ENCODE results near the gene SPTBN1. TPM values are rescaled to one million over a fixed set of nuclear protein-coding genes. Genes with fewer than 3 reads are reported as not detected.

The SPTBN1 gene
- total and polyA plus RNA-seq, 7 experiments from 2014 or later, result 43.3 to 207 (median 171) TPM

DNA sequence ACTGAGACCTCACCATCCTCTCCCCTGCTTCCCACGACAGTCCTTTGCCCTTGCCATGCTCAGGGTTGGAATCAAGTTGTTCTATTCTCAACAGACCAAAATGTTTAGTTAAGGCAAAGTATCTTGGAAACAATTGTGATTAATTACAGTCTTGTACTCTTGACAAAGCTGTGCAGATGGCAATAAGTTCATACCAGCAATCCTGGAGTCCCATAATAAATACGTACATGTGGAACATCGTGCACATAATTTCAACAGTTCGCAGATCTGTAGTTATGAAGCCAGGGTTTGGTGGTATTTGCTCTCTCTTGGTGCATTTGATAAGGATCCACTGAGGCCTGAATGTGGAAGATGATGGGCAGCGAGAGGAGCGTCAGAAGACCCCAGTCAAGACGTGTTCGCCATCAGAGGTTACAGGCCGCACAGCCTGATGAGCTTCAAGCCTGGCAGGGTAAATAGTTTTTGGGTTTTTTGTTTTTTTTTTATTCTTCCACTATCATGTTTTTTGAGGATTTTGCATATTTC is 214.4 kb downstream of the SPTBN1 start:
- ChIA-PET CTCF (interaction anchor here (1.0 kb wide), 1 partner anchor 43 kb away, joined by 3 read pairs; no protein-coding TSS in a partner anchor), POLR2A (no interaction called here)
- H3K36me3 ChIP-seq (ENCODE audit: control insufficient read depth in 2 of 3, insufficient read depth in 3 of 3, low read length in 3 of 3), result peaks cover 13 to 49% (median 30%) of the 10 kb centered on the region in 3 experiments
- Mint-ChIP-seq H3K27me3 (peaks cover 0 to 15% (median 0%) of the 10 kb centered on the region in 5 donors), H3K36me3 (peaks cover 6 to 57% (median 29%) of the 10 kb centered on the region in 5 donors), H3K4me1 (peaks cover 16 to 32% (median 20%) of the 10 kb centered on the region in 7 donors), H3K27ac (peak overlapping the region in 6 of 9 donors; percentile 12 to 58 (median 44)), H3K4me3 (no peak overlapping the region), H3K9me3 (no peaks in the 10 kb centered on the region)
- ATAC-seq (no peak), DNase-seq (no peak)
- H3K4me1 ChIP-seq (ENCODE audit: control insufficient read depth in 2 of 2, insufficient read depth in 2 of 2, low read length in 2 of 2), result no peaks in the 10 kb centered on the region
- no peak overlapping the region for H3K4me3 ChIP-seq (ENCODE audit: low read length)
- no peaks in the 10 kb centered on the region for H3K9me3 ChIP-seq (ENCODE audit: control insufficient read depth in 2 of 3, low read length in 3 of 3)
- intact Hi-C loops (cut with micrococcal nuclease), result no loop called here
- H3K27ac ChIP-seq (ENCODE audit: low read depth, low read length), result no peak overlapping the region
- no peaks in the 10 kb centered on the region for H3K27me3 ChIP-seq (ENCODE audit: control insufficient read depth in 2 of 2, insufficient read depth in 2 of 2, low read length in 2 of 2)

DNA sequence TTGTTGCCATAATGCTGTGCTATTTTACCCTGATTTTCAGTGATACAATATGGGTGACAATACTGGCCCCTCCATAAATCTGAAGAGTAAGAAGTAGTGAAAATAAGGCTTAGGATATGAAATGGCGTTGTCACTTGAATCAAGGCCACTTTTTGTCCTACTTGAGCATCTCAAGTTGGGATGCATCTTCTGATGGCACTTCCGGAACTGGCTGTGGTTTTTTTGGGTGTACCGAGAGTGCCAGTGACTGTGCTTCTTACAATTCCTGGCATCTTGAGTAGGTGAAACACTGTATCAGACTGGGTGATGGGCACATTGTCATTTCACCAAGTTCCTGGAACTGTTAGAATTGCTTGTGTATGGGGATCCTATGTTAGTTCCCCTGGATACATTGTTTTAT is 214.9 kb downstream of the SPTBN1 start:
- no peaks in the 10 kb centered on the region for H3K27me3 ChIP-seq (ENCODE audit: control insufficient read depth in 2 of 2, insufficient read depth in 2 of 2, low read length in 2 of 2)
- H3K4me1 ChIP-seq (ENCODE audit: control insufficient read depth in 2 of 2, insufficient read depth in 2 of 2, low read length in 2 of 2), result no peaks in the 10 kb centered on the region
- H3K4me3 Mint-ChIP-seq, result no peak overlapping the region
- ChIA-PET POLR2A (interaction anchor here (0.8 kb wide), 1 partner anchor 129 kb away, joined by 8 read pairs; no protein-coding TSS in a partner anchor), CTCF (interaction anchor here (1.0 kb wide), 1 partner anchor 44 kb away, joined by 3 read pairs; no protein-coding TSS in a partner anchor)
- peak overlapping the region in 2 of 9 donors; percentile 35 to 39 for H3K27ac Mint-ChIP-seq
- no peak overlapping the region for H3K4me3 ChIP-seq (ENCODE audit: low read length)
- no peak for ATAC-seq
- H3K27me3 Mint-ChIP-seq, result peaks cover 0 to 18% (median under 1%) of the 10 kb centered on the region in 5 donors
- intact Hi-C loops (cut with micrococcal nuclease), result no loop called here
- no peaks in the 10 kb centered on the region for H3K9me3 Mint-ChIP-seq
- H3K36me3 ChIP-seq (ENCODE audit: control insufficient read depth in 2 of 3, insufficient read depth in 3 of 3, low read length in 3 of 3), result peaks cover 8 to 45% (median 25%) of the 10 kb centered on the region in 3 experiments
- peaks cover 14 to 29% (median 20%) of the 10 kb centered on the region in 7 donors for H3K4me1 Mint-ChIP-seq
- H3K9me3 ChIP-seq (ENCODE audit: control insufficient read depth in 2 of 3, low read length in 3 of 3), result no peaks in the 10 kb centered on the region
- peaks cover 6 to 52% (median 28%) of the 10 kb centered on the region in 5 donors for H3K36me3 Mint-ChIP-seq
- DNase-seq, result no peak
- no peak overlapping the region for H3K27ac ChIP-seq (ENCODE audit: low read depth, low read length)

DNA sequence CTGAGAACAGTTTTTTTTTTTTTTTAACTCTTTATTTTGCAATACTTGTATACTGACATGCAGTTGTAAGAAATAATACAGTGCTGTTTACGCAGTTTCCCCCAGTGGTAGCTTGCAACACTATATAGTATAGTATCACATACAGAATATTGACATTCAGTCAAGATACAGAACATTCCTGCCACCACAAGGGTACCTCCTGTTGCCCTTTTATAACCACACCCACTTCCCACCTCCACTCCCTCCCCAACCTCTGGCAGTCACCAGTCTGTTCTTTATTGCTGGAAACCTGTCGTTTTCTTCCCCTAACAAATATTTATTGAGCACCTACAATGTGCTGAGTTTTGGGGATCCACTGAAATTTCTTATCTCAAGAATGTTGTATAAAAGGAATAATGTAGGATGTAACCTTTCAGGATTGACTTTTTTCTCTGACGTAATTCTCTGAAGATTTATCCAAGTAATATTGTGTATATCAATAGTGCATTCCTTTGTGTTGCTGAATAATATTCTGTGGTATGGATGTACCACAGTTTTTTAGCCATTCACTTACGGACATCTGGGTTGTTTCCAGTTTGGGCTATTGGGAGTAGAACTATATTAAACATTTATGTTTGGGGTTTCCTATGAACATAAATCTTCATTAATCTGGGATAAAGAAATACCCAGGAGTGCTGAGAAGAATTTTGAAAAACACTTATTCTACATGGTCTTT is 215.9 kb downstream of the SPTBN1 start:
- H3K36me3 Mint-ChIP-seq, result peaks cover 0 to 42% (median 25%) of the 10 kb centered on the region in 5 donors
- DNase-seq (no peak), ATAC-seq (no peak)
- no peak overlapping the region for H3K4me3 ChIP-seq (ENCODE audit: low read length)
- CTCF ChIA-PET, result interaction anchor here (0.9 to 1.0 kb wide), 2 partner anchors 45 to 541 kb away, joined by 3 read pairs; no protein-coding TSS in a partner anchor
- H3K27ac Mint-ChIP-seq, result peak overlapping the region in 3 of 9 donors; percentile 57 to 82 (median 67)
- POLR2A ChIA-PET, result interaction anchor here (0.5 to 0.8 kb wide), 2 partner anchors 82 to 130 kb away, joined by 3 to 8 read pairs; no protein-coding TSS in a partner anchor
- H3K36me3 ChIP-seq (ENCODE audit: control insufficient read depth in 2 of 3, insufficient read depth in 3 of 3, low read length in 3 of 3), result peaks cover 6 to 34% (median 16%) of the 10 kb centered on the region in 3 experiments
- H3K4me3 Mint-ChIP-seq, result no peak overlapping the region
- no peaks in the 10 kb centered on the region for H3K9me3 Mint-ChIP-seq
- H3K4me1 ChIP-seq (ENCODE audit: control insufficient read depth in 2 of 2, insufficient read depth in 2 of 2, low read length in 2 of 2), result no peaks in the 10 kb centered on the region
- peaks cover 14 to 25% (median 20%) of the 10 kb centered on the region in 7 donors for H3K4me1 Mint-ChIP-seq
- intact Hi-C loops (cut with micrococcal nuclease), result no loop called here
- H3K27me3 ChIP-seq (ENCODE audit: control insufficient read depth in 2 of 2, insufficient read depth in 2 of 2, low read length in 2 of 2), result no peaks in the 10 kb centered on the region
- peaks cover 0 to 28% (median 3%) of the 10 kb centered on the region in 5 donors for H3K27me3 Mint-ChIP-seq
- H3K27ac ChIP-seq (ENCODE audit: low read depth, low read length), result no peak overlapping the region
- no peaks in the 10 kb centered on the region for H3K9me3 ChIP-seq (ENCODE audit: control insufficient read depth in 2 of 3, low read length in 3 of 3)

DNA sequence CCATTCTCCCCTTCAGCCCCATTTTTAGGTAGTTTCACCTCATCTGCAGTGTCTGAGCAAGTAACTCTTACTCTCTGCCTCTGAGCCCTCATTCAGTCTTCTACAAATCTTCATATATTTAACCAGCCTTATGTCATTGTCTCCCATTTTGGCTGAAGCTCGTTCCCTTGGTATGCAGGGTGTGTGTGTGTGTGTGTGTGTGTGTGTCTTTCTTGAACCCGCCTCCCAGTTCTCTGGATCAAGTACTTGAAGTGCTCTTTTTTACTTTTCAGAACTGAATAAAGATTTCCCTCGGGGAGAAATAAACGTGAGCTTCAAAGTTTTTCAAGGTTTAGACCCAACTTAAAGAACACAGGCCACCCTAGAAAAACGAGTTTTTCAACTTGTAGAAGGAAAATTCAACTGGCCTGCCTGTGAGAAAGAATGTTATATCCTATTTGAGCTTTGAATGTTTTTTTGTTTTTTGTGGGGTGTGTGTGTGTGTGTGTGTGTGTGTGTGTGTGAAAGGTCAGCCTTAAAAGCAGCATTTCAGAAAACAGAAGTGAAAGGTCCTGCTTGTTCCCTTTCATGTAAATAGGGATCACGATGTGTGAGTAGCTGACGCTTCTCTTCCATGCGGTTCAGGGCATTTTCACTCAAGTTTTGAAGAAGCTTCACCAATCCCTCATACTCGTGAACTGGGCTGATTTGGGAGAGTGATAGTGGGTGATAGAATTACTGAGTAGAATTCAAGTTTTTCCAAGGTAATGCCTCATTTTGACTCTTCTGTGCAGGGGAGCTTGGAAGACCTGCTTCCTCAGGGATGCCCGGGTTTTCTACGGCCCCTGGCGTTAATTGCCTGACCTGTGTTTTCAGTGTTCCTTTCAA is 216.7 kb downstream of the SPTBN1 start:
- intact Hi-C loops (cut with micrococcal nuclease), result no loop called here
- ATAC-seq, result peak; percentile 63
- H3K4me3 Mint-ChIP-seq, result peak overlapping the region in 2 of 10 donors; percentile 41 to 55
- peak overlapping the region in 6 of 9 donors; percentile 7 to 82 (median 60) for H3K27ac Mint-ChIP-seq
- no peaks in the 10 kb centered on the region for H3K9me3 Mint-ChIP-seq
- DNase-seq, result no peak
- peaks cover 0 to 36% (median 3%) of the 10 kb centered on the region in 5 donors for H3K27me3 Mint-ChIP-seq
- Histone ChIP-seq H3K27ac (ENCODE audit: low read depth, low read length) (no peak overlapping the region), H3K27me3 (ENCODE audit: control insufficient read depth in 2 of 2, insufficient read depth in 2 of 2, low read length in 2 of 2) (no peaks in the 10 kb centered on the region), H3K36me3 (ENCODE audit: control insufficient read depth in 2 of 3, insufficient read depth in 3 of 3, low read length in 3 of 3) (peaks cover 6 to 27% (median 13%) of the 10 kb centered on the region in 3 experiments), H3K9me3 (ENCODE audit: control insufficient read depth in 2 of 3, low read length in 3 of 3) (no peaks in the 10 kb centered on the region), H3K4me3 (ENCODE audit: low read length) (no peak overlapping the region), H3K4me1 (ENCODE audit: control insufficient read depth in 2 of 2, insufficient read depth in 2 of 2, low read length in 2 of 2) (no peaks in the 10 kb centered on the region)
- POLR2A ChIA-PET, result interaction anchor here (0.5 to 0.7 kb wide), 2 partner anchors 83 to 96 kb away, joined by 3 to 4 read pairs; no protein-coding TSS in a partner anchor
- peaks cover 14 to 32% (median 20%) of the 10 kb centered on the region in 7 donors for H3K4me1 Mint-ChIP-seq
- peaks cover 0 to 34% (median 19%) of the 10 kb centered on the region in 5 donors for H3K36me3 Mint-ChIP-seq
- CTCF ChIA-PET, result interaction anchor here (0.9 kb wide), 1 partner anchor 541 kb away, joined by 3 read pairs; no protein-coding TSS in a partner anchor

DNA sequence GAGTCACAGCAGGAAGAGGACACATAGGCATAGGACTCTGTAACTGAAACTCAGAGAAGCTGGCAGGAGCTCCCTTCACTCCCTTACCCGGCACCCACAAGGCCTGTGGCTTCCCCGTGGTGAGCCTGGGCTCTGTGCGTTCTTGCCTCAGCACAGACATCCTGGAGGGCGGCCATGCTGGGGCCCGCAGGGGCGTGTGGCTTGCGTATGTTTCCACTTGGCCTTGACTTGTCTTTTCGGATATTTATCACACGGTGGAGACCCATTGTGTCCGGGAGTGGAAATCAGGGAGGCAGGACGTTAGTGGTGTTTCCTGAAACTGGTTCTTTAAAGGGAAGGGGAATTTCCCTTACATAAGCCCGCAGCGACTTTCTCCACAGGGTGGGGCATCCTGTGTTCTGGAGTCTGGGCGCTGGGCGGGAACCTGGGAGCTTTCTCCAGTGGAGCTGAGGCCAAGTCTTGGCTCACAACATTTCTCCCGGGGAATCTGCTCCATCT is 217.4 kb downstream of the SPTBN1 start:
- ATAC-seq, result peak; percentile 79
- no peak overlapping the region for H3K4me3 ChIP-seq (ENCODE audit: low read length)
- no peaks in the 10 kb centered on the region for H3K9me3 ChIP-seq (ENCODE audit: control insufficient read depth in 2 of 3, low read length in 3 of 3)
- POLR2A ChIA-PET, result no interaction called here
- peak in 7 of 9 donors; percentile 21 to 56 (median 27) for DNase-seq
- Mint-ChIP-seq H3K4me1 (peaks cover 14 to 32% (median 20%) of the 10 kb centered on the region in 7 donors), H3K36me3 (peaks cover 0 to 28% (median 15%) of the 10 kb centered on the region in 5 donors), H3K4me3 (peak overlapping the region in 7 of 10 donors; percentile 41 to 68 (median 55)), H3K27ac (peak overlapping the region in 7 of 9 donors; percentile 7 to 79 (median 54)), H3K9me3 (no peaks in the 10 kb centered on the region), H3K27me3 (peaks cover 0 to 36% (median 3%) of the 10 kb centered on the region in 5 donors)
- intact Hi-C loops (cut with micrococcal nuclease), result no loop called here
- CTCF ChIA-PET, result no interaction called here
- no peaks in the 10 kb centered on the region for H3K4me1 ChIP-seq (ENCODE audit: control insufficient read depth in 2 of 2, insufficient read depth in 2 of 2, low read length in 2 of 2)
- no peak overlapping the region for H3K27ac ChIP-seq (ENCODE audit: low read depth, low read length)
- peaks cover 6 to 19% (median 13%) of the 10 kb centered on the region in 3 experiments for H3K36me3 ChIP-seq (ENCODE audit: control insufficient read depth in 2 of 3, insufficient read depth in 3 of 3, low read length in 3 of 3)
- H3K27me3 ChIP-seq (ENCODE audit: control insufficient read depth in 2 of 2, insufficient read depth in 2 of 2, low read length in 2 of 2), result no peaks in the 10 kb centered on the region

DNA sequence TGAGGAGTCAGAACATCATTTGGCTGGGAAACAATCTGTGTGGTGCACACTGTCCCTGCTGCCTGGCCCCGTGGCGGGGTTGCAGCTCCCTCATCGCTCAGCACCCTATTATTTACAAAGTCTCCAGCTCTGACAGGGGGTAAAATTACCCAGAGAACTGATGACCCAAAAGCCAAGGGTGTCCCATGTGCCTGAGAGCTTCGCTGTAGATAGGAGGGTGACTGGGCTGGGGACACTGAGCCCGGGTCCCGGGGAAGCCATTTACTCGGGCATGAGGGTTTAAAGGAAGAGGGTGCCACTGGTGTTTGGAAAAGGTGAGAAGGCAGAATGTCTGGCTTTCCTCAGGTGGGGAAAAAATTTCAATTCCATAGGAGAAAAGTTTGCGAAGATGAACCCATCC is 219.2 kb downstream of the SPTBN1 start:
- H3K27me3 ChIP-seq (ENCODE audit: control insufficient read depth in 2 of 2, insufficient read depth in 2 of 2, low read length in 2 of 2), result no peaks in the 10 kb centered on the region
- H3K36me3 ChIP-seq (ENCODE audit: control insufficient read depth in 2 of 3, insufficient read depth in 3 of 3, low read length in 3 of 3), result peaks cover 0 to 8% (median under 1%) of the 10 kb centered on the region in 3 experiments
- POLR2A ChIA-PET, result no interaction called here
- ATAC-seq, result no peak
- DNase-seq, result no peak
- no peak overlapping the region for H3K4me3 Mint-ChIP-seq
- H3K4me1 Mint-ChIP-seq, result peaks cover 16 to 40% (median 22%) of the 10 kb centered on the region in 7 donors
- H3K9me3 Mint-ChIP-seq, result no peaks in the 10 kb centered on the region
- no peaks in the 10 kb centered on the region for H3K4me1 ChIP-seq (ENCODE audit: control insufficient read depth in 2 of 2, insufficient read depth in 2 of 2, low read length in 2 of 2)
- H3K27ac ChIP-seq (ENCODE audit: low read depth, low read length), result no peak overlapping the region
- H3K9me3 ChIP-seq (ENCODE audit: control insufficient read depth in 2 of 3, low read length in 3 of 3), result no peaks in the 10 kb centered on the region
- no peak overlapping the region for H3K27ac Mint-ChIP-seq
- peaks cover 0 to 18% (median 10%) of the 10 kb centered on the region in 5 donors for H3K36me3 Mint-ChIP-seq
- H3K27me3 Mint-ChIP-seq, result peaks cover 0 to 41% (median 3%) of the 10 kb centered on the region in 5 donors
- intact Hi-C loops (cut with micrococcal nuclease), result no loop called here
- H3K4me3 ChIP-seq (ENCODE audit: low read length), result no peak overlapping the region
- CTCF ChIA-PET, result interaction anchor here (1.1 kb wide), 1 partner anchor 10 kb away, joined by 4 read pairs; no protein-coding TSS in a partner anchor

All from naive thymus-derived CD4-positive, alpha-beta T cell (primary cell).